ENCODE data around the gene BANF1. TPM values are rescaled to one million over a fixed set of nuclear protein-coding genes. Genes with fewer than 3 reads are reported as not detected.

BANF1 gene
- total RNA-seq, 2 donors from 2014 or later, result 103 to 111 TPM

DNA sequence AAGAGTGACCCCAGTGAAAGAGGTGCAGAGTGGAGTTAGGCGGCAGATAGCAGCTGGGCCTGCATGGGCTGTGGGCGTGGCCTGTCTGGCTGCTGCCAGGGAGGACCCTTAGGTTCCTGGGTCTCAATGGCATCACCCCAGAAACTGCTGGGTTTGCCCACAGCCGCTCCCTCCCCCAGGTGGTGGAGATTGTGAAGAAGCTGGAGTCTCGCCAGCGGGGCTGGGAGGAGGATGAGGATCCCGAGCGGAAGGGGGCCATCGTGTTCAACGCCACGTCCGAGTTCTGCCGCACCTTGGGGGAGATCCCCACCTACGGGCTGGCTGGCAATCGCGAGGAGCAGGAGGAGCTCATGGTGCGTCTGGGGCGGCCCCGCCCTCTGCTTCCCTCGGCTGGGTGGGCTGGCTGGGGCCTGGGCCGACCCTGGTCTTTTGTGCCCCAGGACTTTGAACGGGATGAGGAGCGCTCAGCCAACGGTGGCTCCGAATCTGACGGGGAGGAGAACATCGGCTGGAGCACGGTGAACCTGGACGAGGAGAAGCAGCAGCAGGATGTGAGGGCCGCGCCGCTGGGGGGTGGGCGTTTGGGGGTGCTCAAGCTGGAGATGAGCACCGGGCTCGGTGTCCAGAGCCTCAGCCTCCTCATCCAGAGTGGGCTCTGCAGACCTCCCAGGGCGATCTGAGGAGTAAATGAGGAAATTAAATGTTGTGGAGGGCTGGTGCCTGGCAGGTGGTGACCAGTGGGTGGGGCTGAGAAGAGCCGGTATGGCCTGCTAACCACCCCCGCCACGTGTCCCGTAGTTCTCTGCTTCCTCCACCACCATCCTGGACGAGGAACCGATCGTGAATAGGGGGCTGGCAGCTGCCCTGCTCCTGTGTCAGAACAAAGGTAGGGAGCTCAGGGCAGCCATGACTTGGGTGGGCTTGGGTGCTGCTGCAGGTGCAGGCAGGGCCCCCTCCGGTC, 25.8 kb upstream of the BANF1 start:
- DNase-seq, result no peak
- intact Hi-C loops (cut with DNase I, micrococcal nuclease), result no loop called here
- no peak for ATAC-seq

DNA sequence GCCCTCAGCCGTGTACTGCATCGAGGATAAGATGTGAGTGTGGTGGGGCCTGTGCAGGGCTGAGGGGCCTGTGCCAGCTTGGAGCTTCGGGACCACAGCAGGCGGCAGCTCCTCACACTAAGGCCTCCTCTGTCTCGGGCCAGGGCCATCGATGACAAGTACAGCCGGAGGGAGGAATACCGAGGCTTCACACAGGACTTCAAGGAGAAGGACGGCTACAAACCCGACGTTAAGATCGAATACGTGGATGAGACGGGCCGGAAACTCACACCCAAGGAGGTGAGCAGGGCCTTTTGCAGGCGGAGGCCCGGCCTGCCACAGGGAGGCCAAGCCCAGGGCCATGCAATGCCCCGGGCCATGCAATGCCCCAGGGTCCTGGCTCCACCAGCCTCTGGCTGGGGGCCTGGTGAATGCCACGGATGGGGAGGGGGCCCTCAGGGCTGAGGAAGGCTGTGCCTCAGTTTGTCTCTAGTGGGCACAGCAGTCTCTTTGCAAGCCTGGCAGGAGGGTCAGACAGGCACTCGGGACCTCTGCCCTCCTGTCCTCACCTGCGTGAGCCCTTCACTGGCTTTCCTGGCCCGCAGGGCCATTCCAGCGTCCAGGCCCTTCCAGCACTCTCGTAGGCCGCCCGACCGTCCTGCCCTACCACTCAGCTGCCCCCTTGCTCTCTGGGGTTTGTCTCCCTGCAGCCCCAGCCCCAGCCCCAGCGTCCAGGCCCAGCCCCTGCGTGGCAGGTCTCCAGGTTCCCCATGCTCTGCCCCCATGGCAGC, 24.5 kb upstream of the BANF1 start:
- DNase-seq, result no peak
- intact Hi-C loops (cut with DNase I, micrococcal nuclease), result no loop called here
- ATAC-seq, result no peak

DNA sequence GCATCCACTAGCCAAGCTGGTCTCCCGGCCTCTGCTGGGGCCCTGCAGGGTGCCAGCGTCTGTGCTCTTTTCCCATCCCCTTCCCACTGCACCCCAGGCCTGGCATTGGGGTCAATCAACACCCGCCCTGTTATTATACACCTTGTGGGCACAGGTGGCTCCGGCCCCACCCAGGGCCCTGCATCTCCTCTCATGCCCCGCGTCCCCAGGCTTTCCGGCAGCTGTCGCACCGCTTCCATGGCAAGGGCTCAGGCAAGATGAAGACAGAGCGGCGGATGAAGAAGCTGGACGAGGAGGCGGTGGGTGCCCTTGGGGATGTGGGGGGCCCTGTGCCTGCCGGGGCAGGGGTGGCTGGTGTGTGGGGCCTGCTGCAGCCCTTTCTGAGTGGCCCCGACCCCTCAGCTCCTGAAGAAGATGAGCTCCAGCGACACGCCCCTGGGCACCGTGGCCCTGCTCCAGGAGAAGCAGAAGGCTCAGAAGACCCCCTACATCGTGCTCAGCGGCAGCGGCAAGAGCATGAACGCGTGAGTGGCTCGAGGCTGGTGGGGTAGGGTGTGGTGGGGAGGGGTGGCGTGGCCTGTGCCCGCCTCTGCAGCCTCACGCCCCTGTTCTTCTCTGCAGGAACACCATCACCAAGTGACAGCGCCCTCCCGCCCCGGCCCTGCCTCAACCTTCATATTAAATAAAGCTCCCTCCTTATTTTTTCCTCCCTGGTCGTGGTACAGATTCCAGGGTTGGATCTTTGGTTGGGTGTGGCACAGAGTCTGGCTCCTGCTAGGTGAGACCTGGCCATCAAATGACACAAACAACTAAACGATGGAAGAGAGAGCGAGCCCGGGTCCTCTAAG, 23.7 kb upstream of the BANF1 start:
- DNase-seq, result no peak
- intact Hi-C loops (cut with DNase I, micrococcal nuclease), result no loop called here
- ATAC-seq, result no peak

DNA sequence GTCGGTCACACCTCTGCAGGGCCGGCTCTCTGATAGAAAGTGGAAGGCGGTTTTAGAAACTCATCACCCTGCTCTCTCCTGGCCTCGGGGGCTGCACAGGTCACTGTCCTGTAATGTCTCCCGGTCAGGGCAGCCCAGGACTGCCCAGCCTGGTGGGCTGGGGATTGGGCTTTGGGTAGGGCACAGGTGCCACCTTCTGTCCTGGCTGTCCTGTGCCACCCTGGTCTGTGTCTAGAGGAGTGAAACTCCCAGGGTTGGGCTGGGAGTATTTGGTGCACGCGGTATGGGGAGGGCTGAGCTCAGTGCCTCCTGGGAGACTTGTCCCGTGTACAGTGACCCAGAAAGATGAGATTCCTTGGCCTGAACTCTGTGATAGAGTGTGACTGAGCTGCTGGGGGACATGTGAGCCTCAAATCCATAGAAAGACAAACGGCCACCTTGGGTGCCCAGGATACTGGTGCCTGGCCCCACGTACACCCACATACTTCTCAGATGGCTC, 23.0 kb upstream of the BANF1 start:
- ATAC-seq, result peak; percentile 13
- intact Hi-C loops (cut with DNase I, micrococcal nuclease), result no loop called here
- no peak for DNase-seq

DNA sequence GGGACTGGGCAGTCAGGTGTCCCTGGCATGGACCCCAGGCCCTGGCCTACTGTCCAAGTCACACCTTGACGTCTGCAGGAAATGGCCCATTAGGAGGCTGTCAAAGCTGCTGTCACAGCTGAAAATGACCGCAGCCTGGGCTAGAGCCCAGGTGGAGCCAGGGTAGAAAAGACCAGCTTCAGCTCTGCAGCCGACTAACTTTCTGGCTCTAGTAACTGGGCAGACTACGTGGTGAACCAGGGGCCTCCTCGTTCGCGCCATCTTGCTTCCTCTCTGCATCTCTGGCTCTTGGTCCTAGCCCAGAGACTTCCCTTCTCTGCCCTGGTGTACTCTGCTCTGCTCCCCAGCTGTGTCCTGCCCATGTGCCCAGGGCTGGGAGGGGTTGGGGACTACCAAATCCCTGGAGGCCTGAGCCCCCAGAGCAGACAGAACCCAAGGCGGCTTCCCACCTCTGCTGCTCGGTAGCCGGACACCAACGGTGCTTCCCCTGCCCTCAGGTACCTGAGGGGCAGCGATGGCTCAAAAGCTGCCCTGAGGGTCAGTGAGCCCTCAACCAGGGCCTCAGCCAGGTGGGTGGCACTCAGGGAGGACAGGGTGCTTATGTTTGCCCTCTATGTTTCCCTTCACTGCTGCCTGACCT, 21.1 kb upstream of the BANF1 start:
- peak; percentile 20 for ATAC-seq
- DNase-seq, result no peak
- intact Hi-C loops (cut with DNase I, micrococcal nuclease), result loop anchor here in 1 of 2 donors (10.0 kb wide), 1 partner anchor 96 kb away; the partner anchor contains the start of gene FIBP

DNA sequence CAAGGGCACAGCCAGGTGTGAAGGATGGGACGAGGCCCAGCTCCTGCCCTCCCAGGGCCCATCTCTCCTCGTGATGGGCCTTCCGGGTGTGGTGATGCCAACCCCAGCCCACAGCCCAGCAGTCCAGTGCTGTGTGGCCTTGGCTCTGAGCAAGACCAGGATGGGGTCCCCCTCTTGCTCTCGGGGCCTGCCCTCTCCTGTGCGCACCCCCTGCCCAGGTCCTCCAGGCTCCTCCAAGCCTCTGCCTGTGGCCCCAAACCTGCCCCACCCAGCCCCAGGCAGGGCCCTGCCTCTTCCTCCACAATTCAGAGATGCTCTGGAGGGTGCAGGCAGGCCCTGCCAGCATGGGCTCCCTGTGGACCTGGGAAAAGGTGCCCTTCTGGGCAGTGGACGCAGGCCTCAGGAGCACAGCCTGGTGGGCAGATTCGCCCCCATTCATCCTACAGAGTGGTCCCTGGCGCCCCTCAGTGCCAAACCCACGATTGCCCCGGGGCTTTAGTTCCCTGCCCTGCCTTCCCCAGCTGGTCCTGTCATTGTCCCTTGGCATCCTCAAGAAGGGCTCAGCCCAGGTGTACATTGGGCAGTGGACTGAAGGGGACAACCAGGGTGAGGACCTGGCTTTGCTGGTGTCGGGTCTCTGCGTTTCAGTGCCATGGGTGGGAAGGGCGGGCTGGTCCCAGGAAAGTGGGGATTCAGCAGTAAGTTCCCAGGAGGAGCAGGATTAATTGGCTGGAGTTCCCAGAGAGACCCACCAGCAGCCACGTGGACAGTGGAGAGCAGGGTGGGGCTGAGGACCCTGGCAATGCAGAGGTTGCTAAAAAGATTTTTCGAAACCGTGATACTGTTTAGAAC, 20.1 kb upstream of the BANF1 start:
- intact Hi-C loops (cut with DNase I, micrococcal nuclease), result loop anchor here in 1 of 2 donors (10.0 kb wide), 1 partner anchor 97 kb away; the partner anchor contains the start of gene FIBP
- DNase-seq (no peak), ATAC-seq (peak; percentile 14)

DNA sequence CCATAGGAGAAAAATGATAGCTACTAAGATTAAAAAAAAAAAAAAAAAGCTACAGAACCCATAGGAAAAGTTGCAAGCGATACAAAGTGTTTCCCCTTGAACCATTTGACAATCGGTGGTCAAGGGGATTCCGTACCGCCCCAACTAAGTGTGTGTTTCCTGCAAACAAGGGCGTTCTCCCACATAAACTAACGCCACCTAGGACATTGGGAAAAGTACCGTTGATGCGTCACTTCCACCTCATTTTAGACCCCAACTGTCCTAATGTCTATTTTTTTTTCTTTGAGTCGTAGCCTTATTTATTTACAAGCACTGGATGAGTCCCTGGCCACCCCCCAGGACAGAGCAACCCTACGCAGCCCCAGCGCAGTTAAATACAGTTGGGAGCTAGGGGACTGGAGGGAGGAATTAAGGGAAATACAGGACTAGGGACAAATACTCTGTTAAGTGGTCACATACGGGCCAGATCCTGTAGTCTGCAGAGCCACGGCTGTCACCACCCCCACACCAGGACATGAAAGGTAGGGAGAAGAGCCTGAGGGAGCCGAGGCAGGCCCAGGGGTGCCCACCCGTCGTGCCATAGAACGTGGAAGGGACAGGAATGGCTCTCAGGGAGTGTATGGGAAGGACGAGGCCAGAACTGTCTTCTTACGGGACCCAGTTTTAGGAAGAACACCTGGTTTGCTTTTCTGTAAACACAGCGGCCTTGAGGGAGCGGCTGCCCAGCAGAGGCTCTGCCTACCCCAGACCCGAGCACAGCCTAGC, 19.3 kb upstream of the BANF1 start:
- no peak for DNase-seq
- intact Hi-C loops (cut with DNase I, micrococcal nuclease), result loop anchor here in 1 of 2 donors (10.0 kb wide), 1 partner anchor 98 kb away; the partner anchor contains the start of gene FIBP
- ATAC-seq, result no peak

DNA sequence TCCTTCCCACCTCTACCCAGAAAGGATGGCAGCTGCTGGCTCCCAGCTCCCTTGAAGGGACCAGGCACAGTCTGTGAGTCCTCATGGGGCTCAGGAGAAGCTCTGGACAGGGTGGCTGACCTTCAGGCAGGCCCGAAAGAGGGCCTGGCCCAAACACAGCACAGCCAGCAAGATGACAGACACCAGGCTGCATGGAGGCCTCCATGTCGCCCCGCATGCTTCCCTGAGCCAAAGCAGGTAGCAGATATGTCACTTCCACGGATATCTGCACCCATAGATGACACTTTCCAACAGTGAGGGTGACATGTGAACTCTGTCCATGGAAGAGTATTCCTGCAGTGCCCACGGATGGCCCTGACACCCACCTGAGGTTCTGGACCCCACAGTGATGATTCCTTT, 18.7 kb upstream of the BANF1 start:
- DNase-seq, result no peak
- intact Hi-C loops (cut with DNase I, micrococcal nuclease), result loop anchor here in 1 of 2 donors (10.0 kb wide), 1 partner anchor 99 kb away; the partner anchor contains the start of gene FIBP
- ATAC-seq, result no peak

DNA sequence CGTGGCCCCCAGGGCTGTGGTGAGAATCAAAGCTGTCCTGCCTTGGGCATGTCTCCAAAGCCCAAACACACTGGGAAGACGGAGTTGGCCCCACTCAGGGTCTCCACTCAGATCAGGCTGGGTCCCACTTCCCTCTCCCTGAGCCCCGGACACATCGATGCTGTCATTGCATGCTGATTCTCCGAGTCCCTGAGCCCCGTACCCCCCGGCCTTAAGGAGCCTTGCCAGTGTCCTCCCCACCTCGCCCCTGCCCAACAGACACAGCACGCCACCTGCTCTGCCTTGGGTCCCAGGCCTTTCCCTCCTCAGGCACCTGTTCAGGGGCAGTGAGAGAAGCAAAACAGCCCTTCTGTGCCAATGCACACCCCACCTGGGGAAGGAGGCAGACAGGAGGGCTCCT, 15.0 kb upstream of the BANF1 start:
- ATAC-seq (no peak), DNase-seq (no peak)
- intact Hi-C loops (cut with DNase I, micrococcal nuclease), result loop anchor here (5.0 to 10.0 kb wide), 2 partner anchors 103 to 105 kb away; partner anchors contain the start of gene FIBP (in 1 of the 2)

DNA sequence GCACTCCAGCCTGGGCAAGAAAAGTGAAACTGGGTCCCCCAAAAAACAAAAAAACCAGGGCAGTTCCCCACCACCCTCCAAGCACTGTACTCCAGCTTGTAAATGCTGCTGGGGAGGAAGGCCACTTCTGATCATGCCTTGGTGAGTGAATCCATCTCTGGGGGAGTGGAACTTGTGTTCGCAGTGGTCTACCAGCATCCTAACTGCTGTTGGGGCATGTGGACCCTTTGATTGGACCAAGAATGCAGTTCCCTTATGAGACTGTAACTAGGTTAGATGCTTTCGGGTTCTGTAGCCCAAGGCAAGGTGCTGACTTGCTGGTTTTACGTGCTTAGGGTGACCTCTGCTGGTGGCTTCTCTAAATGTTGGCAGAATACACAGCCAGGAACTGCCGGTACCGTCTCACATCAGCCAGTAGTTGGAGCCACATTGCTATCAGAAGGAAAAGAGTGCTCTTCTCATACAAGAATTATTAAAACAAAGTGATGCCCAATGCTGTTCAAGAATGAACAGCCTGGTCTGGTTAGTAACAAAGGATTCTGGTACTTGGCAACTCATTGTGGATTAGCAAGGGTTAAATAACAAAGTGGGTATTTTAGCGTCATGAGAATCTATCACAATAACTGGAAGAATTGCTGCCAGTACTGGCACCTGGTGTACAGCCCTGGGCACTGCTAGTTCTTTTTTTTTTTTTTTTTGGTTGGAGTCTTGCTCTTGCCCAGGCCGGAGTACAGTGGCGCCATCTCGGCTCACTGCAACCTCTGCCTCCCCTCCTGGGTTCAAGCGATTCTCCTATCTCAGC, 13.3 kb upstream of the BANF1 start:
- intact Hi-C loops (cut with DNase I, micrococcal nuclease), result loop anchor here (5.0 to 10.0 kb wide), 2 partner anchors 104 to 107 kb away; partner anchors contain the start of gene FIBP (in 1 of the 2)
- DNase-seq (peak; percentile 85 to 94), ATAC-seq (peak; percentile 99)

DNA sequence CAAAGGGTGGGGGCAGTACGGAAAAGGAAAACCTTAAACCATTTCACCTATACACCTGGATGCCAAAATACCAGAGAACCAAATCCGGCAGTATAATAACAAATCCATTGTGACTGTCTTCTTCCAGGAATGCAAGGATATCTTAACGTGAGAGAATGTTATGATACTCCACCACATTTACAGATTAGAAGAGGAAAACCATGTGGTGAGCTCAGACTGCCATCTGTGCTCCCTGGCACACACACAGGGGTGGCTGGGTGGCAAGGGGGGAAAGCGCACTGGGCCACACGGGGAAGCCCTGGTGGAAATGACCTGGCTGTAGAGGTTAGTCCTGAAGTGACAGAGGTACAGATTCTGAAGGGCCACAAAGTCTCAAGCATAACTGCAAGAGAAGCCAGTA, 10.2 kb upstream of the BANF1 start:
- DNase-seq, result no peak
- ATAC-seq, result no peak
- intact Hi-C loops (cut with DNase I, micrococcal nuclease), result no loop called here

DNA sequence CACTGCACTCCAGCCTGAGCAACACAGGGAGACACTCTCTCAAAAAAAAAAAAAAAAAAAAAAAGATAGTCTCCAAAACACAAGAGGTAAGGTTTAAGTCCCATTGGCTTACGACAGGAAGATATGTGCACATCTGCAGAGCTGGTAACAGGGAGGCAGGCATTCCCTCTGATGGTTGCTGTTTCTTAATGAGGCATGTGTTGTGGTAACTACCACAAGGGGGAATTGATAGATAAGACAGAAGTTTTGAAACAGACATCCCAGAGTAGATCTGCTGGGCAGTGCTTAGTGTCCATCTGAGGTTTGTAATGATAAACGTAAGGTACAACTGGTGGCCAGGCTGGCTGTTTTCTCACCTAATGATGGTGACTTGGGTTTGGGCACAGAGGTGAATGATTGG, 5.0 kb upstream of the BANF1 start:
- ATAC-seq (no peak), DNase-seq (no peak)
- intact Hi-C loops (cut with DNase I, micrococcal nuclease), result no loop called here

DNA sequence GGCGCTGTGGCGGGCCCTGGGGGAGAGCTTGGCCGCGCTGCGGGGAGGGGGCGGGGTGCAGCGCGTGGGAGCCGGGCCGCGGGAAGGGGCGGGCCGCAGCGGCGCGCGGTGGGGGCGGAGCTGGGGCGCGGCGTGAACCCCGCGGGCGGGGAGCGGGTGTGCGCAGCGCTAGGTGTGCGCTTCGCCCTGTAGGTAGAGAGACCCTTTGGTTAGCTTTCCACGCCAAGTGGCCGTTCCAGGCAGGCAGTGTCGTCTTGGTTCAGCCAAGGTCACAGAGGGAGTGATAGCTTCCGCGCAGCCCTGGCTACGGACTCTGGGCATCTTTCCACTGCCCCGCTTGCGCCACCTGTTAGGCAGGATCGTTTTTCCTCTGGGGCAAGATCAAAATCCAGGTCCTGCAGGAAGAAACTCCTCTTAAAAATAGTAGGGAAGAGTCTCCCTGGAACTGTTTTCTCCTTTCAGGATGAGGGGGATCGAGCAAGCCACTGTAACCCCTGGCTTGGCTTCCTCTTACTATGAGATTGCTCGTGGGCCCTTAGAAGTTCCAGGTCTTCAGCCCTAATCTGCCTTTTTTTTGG, 434 bp downstream of the BANF1 start:
- intact Hi-C loops (cut with DNase I, micrococcal nuclease), result no loop called here
- peak; percentile 64 to 69 for DNase-seq

DNA sequence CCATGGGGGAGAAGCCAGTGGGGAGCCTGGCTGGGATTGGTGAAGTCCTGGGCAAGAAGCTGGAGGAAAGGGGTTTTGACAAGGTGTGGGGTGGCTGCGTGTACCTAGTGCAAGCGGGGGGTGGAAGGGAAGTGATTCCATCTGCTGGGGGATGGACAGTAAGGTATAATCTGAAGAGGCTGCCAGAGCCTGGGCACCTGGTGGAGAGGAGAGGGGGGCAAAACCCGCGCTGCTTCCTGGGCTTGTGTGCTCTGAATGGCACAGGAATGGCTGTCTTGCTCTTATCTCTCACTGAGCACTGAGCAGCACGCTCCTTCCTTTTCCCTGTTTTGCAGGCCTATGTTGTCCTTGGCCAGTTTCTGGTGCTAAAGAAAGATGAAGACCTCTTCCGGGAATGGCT, 988 bp downstream of the BANF1 start:
- ATAC-seq, result no peak
- intact Hi-C loops (cut with DNase I, micrococcal nuclease), result no loop called here
- DNase-seq, result no peak

More for the DNA sequence above, 434 bp downstream of the BANF1 start:
- ATAC-seq, result peak; percentile 79

DNA sequence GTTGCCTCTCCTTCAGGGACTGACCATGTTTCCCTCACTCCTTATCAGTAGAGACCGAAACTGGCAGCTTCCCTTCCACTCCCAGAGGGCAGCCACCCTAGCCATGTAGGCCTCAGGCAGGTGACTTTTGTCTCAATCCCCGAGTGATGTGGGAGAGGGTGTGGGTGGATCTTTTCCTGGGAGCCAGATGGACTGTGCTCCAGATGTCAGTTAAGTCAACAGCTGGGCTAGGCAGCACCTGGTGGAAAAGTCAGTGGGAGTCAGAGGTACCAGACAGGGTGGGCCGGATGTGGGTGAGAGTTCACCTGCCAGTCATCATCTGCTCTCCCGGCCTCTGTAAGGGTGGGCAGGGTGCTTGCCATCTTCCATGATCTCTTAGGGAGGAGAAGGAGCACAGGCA, 1.9 kb downstream of the BANF1 start:
- DNase-seq, result no peak
- intact Hi-C loops (cut with DNase I, micrococcal nuclease), result no loop called here
- no peak for ATAC-seq

All from left colon (tissue), 2 donors.